Measurements from ENCODE around the gene CAMK2G. TPM values are rescaled to one million over a fixed set of nuclear protein-coding genes. Genes with fewer than 3 reads are reported as not detected.

CAMK2G gene
- total RNA-seq, 1 experiment from 2014 or later: 41.4 TPM

DNA sequence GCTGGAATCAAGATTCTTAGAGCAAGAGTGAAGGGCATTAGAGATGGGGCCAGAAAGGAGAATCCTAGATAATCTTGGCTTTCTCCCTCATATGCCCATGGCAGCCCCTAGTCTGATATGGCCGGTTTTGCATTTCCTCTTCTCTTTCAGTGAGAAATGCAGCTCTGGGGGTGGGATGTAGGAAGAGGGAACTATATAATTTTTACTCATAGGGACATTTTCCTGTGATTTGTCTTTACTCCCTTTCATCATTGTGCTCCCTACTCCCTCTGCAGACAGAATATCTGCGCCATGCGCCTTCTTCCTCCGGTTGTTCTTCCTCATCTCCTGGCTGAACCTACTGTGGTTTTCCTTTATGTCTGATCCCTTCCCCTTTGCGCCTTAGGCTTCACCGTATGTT is 109.3 kb downstream of the CAMK2G start:
- POLR2A ChIA-PET: no interaction called here
- BruUV-seq (replicated peaks): no TSS peak
- in situ Hi-C loops (cut with HindIII; ENCODE audit: low pct_unique_long_range_greater_than_20kb, low sequenced_read_pairs) (no loop called here), intact Hi-C loops (cut with micrococcal nuclease; ENCODE audit: unreplicated experiment) (no loop called here)
- CTCF ChIA-PET: no interaction called here
- Histone ChIP-seq H3K36me3 (ENCODE audit: control insufficient read depth, insufficient read depth, low read length) (peaks cover 47% of the 10 kb centered on the region), H3K27ac (ENCODE audit: low read length) (no peak overlapping the region), H3K9me3 (ENCODE audit: control insufficient read depth, insufficient read depth, low read depth, low read length) (no peaks in the 10 kb centered on the region), H3K4me3 (ENCODE audit: low read depth in 2 of 2, low read length in 2 of 2) (no peak overlapping the region), H3K27me3 (ENCODE audit: control insufficient read depth, insufficient read depth, low read length) (no peaks in the 10 kb centered on the region), H3K4me1 (ENCODE audit: control insufficient read depth, insufficient read depth, low read length) (no peaks in the 10 kb centered on the region)
- no peak for DNase-seq (ENCODE audit: low read depth, low spot score)
- no peak for ATAC-seq
- no peak for TF ChIP-seq TCF7L2 (IDR thresholded peaks at IDR 0.05; ENCODE audit: low read depth, low read length)
- TF ChIP-seq SIN3A (IDR thresholded peaks at IDR 0.05; ENCODE audit: borderline replicate concordance, insufficient read depth, low read depth, low read length): no peak
- TF ChIP-seq, protein P1, sequence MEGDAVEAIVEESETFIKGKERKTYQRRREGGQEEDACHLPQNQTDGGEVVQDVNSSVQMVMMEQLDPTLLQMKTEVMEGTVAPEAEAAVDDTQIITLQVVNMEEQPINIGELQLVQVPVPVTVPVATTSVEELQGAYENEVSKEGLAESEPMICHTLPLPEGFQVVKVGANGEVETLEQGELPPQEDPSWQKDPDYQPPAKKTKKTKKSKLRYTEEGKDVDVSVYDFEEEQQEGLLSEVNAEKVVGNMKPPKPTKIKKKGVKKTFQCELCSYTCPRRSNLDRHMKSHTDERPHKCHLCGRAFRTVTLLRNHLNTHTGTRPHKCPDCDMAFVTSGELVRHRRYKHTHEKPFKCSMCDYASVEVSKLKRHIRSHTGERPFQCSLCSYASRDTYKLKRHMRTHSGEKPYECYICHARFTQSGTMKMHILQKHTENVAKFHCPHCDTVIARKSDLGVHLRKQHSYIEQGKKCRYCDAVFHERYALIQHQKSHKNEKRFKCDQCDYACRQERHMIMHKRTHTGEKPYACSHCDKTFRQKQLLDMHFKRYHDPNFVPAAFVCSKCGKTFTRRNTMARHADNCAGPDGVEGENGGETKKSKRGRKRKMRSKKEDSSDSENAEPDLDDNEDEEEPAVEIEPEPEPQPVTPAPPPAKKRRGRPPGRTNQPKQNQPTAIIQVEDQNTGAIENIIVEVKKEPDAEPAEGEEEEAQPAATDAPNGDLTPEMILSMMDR (IDR thresholded peaks at IDR 0.05): no peak; the same call in 1 of the 2 replicates
- no peak for TF ChIP-seq POLR2AphosphoS5 (IDR thresholded peaks at IDR 0.05; ENCODE audit: low read depth, low read length)
- TF ChIP-seq, protein P2, sequence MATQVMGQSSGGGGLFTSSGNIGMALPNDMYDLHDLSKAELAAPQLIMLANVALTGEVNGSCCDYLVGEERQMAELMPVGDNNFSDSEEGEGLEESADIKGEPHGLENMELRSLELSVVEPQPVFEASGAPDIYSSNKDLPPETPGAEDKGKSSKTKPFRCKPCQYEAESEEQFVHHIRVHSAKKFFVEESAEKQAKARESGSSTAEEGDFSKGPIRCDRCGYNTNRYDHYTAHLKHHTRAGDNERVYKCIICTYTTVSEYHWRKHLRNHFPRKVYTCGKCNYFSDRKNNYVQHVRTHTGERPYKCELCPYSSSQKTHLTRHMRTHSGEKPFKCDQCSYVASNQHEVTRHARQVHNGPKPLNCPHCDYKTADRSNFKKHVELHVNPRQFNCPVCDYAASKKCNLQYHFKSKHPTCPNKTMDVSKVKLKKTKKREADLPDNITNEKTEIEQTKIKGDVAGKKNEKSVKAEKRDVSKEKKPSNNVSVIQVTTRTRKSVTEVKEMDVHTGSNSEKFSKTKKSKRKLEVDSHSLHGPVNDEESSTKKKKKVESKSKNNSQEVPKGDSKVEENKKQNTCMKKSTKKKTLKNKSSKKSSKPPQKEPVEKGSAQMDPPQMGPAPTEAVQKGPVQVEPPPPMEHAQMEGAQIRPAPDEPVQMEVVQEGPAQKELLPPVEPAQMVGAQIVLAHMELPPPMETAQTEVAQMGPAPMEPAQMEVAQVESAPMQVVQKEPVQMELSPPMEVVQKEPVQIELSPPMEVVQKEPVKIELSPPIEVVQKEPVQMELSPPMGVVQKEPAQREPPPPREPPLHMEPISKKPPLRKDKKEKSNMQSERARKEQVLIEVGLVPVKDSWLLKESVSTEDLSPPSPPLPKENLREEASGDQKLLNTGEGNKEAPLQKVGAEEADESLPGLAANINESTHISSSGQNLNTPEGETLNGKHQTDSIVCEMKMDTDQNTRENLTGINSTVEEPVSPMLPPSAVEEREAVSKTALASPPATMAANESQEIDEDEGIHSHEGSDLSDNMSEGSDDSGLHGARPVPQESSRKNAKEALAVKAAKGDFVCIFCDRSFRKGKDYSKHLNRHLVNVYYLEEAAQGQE (IDR thresholded peaks at IDR 0.05; ENCODE audit: insufficient read depth in 1 of 2, low read depth in 2 of 2, low read length in 1 of 2): no peak

DNA sequence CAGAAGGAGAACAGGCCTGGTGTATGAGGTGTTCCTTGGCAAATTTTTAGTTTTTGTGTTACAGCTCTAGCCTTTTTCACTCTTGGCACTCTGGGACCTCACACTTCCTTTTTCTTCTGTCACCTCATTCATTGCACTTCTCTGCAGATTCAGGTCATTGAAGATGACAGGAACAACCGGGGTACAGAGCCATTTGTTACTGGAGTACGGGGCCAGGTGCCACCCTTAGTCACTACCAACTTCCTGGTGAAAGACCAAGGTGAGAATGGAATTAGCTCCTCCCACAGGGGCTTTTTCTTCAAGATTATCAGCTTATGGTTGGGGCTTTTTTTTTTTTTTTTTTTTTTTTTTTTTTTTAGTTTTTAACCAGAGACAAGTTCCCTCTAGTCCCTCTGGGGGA is 111.0 kb downstream of the CAMK2G start:
- no TSS peak for BruUV-seq (replicated peaks)
- Histone ChIP-seq H3K4me1 (ENCODE audit: control insufficient read depth, insufficient read depth, low read length) (no peaks in the 10 kb centered on the region), H3K36me3 (ENCODE audit: control insufficient read depth, insufficient read depth, low read length) (peaks cover 37% of the 10 kb centered on the region), H3K9me3 (ENCODE audit: control insufficient read depth, insufficient read depth, low read depth, low read length) (no peaks in the 10 kb centered on the region), H3K27me3 (ENCODE audit: control insufficient read depth, insufficient read depth, low read length) (no peaks in the 10 kb centered on the region), H3K4me3 (ENCODE audit: low read depth in 2 of 2, low read length in 2 of 2) (no peak overlapping the region), H3K27ac (ENCODE audit: low read length) (no peak overlapping the region)
- ATAC-seq (no peak), DNase-seq (ENCODE audit: low read depth, low spot score) (no peak)
- CTCF ChIA-PET: interaction anchor here (0.6 kb wide), 2 partner anchors 9 to 56 kb away, joined by 4 to 8 read pairs; a partner anchor contains a TSS
- POLR2A ChIA-PET: no interaction called here
- in situ Hi-C loops (cut with HindIII; ENCODE audit: low pct_unique_long_range_greater_than_20kb, low sequenced_read_pairs): no loop called here
- intact Hi-C loops (cut with micrococcal nuclease; ENCODE audit: unreplicated experiment): no loop called here
- no peak for TF ChIP-seq TCF7L2 (IDR thresholded peaks at IDR 0.05; ENCODE audit: low read depth, low read length)
- TF ChIP-seq SIN3A (IDR thresholded peaks at IDR 0.05; ENCODE audit: borderline replicate concordance, insufficient read depth, low read depth, low read length): no peak
- TF ChIP-seq, protein P2 (IDR thresholded peaks at IDR 0.05; ENCODE audit: insufficient read depth in 1 of 2, low read depth in 2 of 2, low read length in 1 of 2): no peak
- TF ChIP-seq POLR2AphosphoS5 (IDR thresholded peaks at IDR 0.05; ENCODE audit: low read depth, low read length): no peak
- TF ChIP-seq, protein P1 (IDR thresholded peaks at IDR 0.05): no peak

All from Panc1 (cell line).